HCEC 1CT (cell line): ENCODE results near the gene SBK2.
A peak's percentile ranks its signal among the peaks of the same experiment; 100 is the strongest.
"Not testable (repeated sequence)": the region's sequence is repeated elsewhere in the genome, so short reads cannot be mapped to it uniquely, and the experiment has no call there.

Experiments used
- DNase-seq: peaks from one replicate; pipeline ENCODE4 v3.0.0-alpha.2; 2017

SBK2 gene

GRCh38 chr19:55498246-55498840 lies 38.6 kb downstream of the SBK2 start:
- no peak for DNase-seq

GRCh38 chr19:55497763-55498162 lies 39.2 kb downstream of the SBK2 start:
- no peak for DNase-seq

DNA sequence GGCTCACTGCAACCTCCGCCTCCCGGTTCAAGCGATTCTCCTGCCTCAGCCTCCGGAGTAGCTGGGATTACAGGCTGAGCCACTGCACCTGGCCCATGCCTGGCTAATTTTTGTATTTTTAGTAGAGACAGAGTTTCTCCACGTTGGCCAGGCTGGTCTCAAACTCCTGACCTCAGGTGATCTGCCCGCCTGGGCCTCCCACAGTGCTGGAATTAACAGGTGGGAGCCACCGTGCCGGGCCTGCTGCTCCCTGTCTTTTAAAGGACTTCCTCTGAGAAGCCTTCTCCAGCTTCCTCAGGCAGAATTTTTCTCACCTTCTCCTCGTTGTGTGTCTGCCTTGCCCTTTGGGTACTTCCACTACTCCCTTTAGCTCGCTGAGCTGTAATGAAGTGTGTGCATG lies 40.1 kb downstream of the SBK2 start:
- DNase-seq: not testable (repeated sequence)

GRCh38 chr19:55495646-55496349 lies 41.1 kb downstream of the SBK2 start:
- DNase-seq: no peak

GRCh38 chr19:55494172-55494761 lies 42.7 kb downstream of the SBK2 start:
- no peak for DNase-seq

GRCh38 chr19:55493645-55494171 lies 43.2 kb downstream of the SBK2 start:
- no peak for DNase-seq

GRCh38 chr19:55493052-55493644 lies 43.8 kb downstream of the SBK2 start:
- peak; percentile 29 for DNase-seq

DNA sequence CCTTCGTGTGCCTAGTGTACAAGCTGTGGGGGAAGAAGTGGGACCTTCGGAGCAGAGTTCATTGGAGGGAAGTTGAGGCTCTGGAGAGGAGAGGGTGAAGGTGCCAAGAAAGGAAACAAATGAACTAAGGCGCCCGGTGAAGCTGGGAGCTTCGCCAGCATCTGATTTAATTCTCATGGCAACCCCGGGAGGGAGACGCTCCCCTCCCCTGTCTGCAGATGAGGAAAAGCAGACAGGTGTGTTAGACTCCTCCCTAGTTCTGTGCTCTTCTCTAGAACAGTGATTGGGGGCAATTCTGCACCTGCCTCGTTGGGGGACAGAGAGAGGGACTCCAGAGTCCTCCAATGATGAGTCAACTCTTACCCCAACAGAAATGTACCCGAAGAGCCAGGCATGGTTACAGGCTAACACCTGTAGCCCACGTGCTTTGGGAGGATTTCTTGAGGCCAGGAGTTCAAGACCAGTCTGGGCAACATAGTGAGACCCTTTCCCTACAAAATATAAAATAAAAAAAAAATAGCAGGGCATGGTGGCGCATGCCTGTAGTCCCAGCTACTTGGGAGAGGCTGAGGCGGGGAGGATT lies 44.5 kb downstream of the SBK2 start:
- DNase-seq: no peak

- no peak for DNase-seq
Measured at GRCh38 chr19:55491546-55492360, 45.2 kb downstream of the SBK2 start.

DNA sequence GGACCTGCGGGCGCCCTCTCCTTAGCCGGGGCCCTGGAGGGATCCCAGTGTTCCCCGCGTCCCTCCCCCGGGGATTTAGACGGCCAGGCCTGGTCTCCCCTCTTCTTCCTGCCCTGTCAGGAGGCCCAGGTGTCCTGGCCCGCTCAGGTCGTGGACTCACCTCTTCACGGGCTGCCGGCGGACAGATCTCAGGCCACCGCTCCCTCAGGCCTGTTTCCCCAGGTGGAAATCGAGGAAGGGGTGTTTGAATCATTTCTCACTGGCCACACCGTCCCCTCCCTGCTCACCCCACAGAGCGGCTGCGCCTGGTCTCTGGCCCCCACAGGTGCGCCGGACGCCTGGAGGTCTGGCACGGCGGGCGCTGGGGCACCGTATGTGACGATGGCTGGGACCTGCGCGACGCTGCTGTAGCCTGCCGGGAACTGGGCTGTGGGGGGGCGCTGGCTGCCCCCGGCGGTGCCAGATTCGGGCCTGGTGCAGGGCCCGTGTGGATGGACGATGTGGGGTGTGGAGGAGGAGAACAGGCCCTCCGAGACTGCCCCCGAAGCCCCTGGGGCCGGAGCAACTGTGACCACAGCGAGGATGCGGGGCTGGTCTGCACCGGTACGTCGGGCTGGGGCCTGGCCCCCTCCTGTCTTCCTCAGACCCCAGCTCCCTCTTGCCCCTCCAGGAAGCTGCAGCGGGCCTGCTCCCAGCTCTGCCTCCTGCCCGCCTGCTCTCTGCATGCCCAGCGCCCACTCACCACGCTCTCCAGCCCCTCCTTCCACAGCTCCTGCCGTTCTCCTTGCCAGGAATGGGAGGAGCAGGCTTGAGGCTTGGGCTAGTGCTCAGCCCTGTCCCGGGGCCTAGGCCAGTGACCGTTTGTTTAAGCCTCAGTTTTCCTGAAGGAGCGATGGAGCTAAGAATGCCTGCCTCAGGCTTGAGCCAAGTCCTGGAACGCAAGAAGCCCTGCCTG lies 46.2 kb downstream of the SBK2 start:
- DNase-seq: no peak

DNA sequence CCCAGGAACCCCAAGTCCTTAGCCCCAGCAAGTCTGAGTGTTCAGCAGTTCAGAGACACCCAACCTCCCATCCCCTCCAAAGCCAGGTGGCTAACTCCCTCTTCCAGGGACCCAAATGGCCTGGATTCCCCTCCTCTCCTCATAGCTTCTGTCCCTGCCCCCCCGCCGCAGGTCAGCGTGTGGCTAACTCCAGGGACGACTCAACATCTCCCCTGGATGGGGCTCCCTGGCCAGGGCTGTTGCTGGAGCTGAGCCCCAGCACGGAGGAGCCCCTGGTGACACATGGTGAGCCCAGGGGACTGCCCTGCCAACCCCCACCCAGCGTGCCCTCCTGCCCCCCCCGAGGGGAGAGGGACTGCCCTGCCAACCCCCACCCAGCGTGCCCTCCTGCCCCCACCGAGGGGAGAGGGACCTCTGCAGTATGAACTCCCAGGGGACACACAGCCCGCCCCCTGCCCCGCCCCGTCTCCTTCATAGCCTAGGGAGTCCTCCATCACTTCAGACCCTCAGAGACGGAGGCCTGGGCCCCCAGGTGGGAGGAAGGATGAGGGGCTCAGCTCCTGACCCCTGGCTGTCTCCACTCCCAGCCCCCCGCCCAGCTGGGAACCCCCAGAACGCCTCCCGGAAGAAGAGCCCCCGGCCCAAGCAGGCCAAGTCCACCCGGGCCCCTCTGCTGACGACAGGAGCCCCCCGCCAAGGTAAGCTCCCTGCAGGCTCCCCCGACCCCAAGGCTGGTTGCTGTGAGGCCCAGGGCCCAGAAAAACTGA lies 47.0 kb downstream of the SBK2 start:
- no peak for DNase-seq

GRCh38 chr19:55488986-55489710 lies 47.8 kb downstream of the SBK2 start:
- DNase-seq: no peak

GRCh38 chr19:55487924-55488687 lies 48.8 kb downstream of the SBK2 start, which contains the start of gene SSC5D:
SSC5D (plus strand) TSS chr19:55488436; CDS start chr19:55488590, 154 bp downstream.
- DNase-seq: peak; percentile 22

DNA sequence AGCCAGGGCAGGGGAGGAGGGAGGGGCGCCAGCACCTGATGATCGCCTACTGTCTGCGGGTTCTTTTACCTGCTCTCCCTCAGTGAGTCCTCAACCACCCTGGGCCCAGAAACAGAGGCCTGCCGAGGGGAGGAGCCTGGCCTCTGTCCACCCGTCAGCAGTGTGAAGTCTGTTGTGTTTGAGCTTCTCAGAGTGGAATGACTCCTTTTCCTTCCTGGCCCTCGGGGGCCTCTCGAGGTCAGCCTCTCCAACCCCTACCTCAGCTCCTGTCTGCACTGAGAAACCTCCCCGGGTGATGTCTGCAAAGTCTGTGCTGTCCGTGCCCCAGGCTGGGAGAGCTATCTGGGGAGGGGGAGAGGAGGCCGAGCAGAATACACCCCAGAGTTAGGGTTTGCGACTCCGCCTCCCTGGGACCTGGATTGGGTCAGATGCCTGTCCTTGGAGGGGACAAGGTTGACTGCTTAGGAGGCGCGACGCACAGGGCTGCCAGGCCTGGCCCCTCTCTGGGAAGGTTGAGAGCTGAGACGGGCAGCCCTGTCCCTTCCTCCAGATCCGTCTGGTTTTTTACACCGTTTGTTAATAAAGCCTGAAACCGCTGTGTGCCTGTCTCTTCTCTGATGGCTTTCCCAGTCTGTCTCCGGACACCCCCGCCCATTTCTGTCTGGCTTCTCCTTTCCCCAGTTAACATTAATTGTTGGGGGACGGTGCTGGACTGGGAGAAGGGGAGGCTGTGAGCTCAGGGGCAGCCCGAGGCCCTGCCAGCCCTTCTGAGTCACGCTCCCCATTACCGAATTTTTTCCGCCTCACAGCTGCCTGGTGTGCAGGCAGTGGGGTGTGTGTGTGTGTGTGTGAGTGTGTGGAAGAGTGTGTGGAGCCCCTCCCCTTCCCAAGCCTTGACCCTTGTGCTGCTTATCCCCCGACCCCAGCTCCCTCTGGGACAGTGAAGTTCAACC lies 49.7 kb downstream of the SBK2 start:
- DNase-seq: peak; percentile 93

- DNase-seq: no peak
Measured at GRCh38 chr19:55486043-55486970, 50.6 kb downstream of the SBK2 start.

DNA sequence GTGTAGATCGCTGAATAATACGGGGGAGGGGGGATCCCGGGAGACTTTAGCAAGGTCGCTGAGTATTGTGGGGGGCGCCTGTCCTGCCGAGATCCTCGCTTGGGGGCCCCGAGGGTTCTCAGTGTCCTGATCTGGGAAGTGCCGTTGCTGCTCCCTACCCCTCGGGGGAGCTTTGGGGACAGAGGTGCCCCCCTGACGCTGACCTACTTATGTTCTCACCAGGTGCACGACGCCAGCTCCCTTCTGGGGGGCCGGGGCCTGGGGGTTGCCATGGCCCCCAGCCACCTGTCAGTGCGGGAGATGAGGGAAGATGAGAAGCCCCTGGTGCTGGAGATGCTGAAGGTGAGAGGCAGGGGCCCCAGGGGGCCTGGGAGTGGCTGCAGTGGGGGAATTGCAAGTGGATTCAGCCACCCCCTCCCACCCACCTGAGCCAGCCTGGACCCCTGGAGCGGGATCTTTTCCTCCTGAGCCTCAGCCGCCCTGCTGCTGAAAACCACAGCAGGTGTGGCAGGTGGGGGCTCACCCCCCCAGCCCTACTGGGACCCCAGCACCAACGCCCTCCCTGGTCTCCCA lies 51.4 kb downstream of the SBK2 start:
- no peak for DNase-seq
